Liver (tissue), 9 donors: Measurements from ENCODE around the gene ATXN1. TPM values are rescaled to one million over a fixed set of nuclear protein-coding genes. Genes with fewer than 3 reads are reported as not detected.

ENCODE experiments used
- DNase-seq: peaks from one replicate; pipeline ENCODE4 v3.0.0-alpha.2; 2017; ENCODE audit warnings: low spot score
- H3K27ac ChIP-seq, 2 donors: one replicate each; pipeline ENCODE4 v1.7.0; 2013; ENCODE audit warnings: inconsistent platforms in 2 of 2, low read length in 2 of 2, control low read depth in 1 of 2, low read depth in 1 of 2, mild to moderate bottlenecking in 1 of 2
- H3K27me3 ChIP-seq, 4 donors: one replicate each; pipeline versions ENCODE4 v1.6.1 to v1.7.0; 2013; ENCODE audit warnings: low read length in 3 of 4, inconsistent platforms in 1 of 4, mild to moderate bottlenecking in 1 of 4, moderate library complexity in 1 of 4; ENCODE audit not compliant: control insufficient read depth in 4 of 4, insufficient read depth in 4 of 4
- H3K36me3 ChIP-seq, 4 donors: one replicate each; pipeline versions ENCODE4 v1.6.1 to v1.7.0; 2013; ENCODE audit warnings: low read length in 3 of 4, mild to moderate bottlenecking in 3 of 4, low read depth in 1 of 4, moderate library complexity in 1 of 4; ENCODE audit not compliant: control insufficient read depth in 4 of 4, insufficient read depth in 3 of 4
- H3K4me1 ChIP-seq, 4 donors: one replicate each; pipeline versions ENCODE4 v1.6.1 to v1.7.0; 2013; ENCODE audit warnings: low read length in 3 of 4, mild to moderate bottlenecking in 3 of 4, moderate library complexity in 1 of 4; ENCODE audit not compliant: control insufficient read depth in 4 of 4, insufficient read depth in 4 of 4
- H3K4me3 ChIP-seq, 3 donors: one replicate each; pipeline versions ENCODE4 v1.6.1 to v1.7.0; 2013; ENCODE audit warnings: low read length in 3 of 3, control low read depth in 1 of 3, low read depth in 1 of 3, mild to moderate bottlenecking in 1 of 3
- H3K9ac ChIP-seq, 2 donors: one replicate each; pipeline ENCODE4 v1.7.0; 2013; ENCODE audit warnings: low read length in 2 of 2, mild to moderate bottlenecking in 2 of 2, moderate library complexity in 2 of 2, control low read depth in 1 of 2, low read depth in 1 of 2
- H3K9me3 ChIP-seq, 4 donors: one replicate each; pipeline versions ENCODE4 v1.6.1 to v1.7.0; 2013; ENCODE audit warnings: low read length in 3 of 4; ENCODE audit not compliant: control insufficient read depth in 4 of 4
- CTCF ChIP-seq: fragments of 150-350 bp; IDR thresholded peaks from 2 replicates; pipeline ENCODE4 v1.5.1; 2017; ENCODE audit warnings: improper control_type of control experiment, low read depth, low read length; ENCODE audit not compliant: missing input control
- EGR1 ChIP-seq, 2 donors: IDR thresholded peaks; 2 replicates each; pipeline ENCODE4 v1.6.1; 2016 to 2018; ENCODE audit warnings: antibody characterized with exemption in 2 of 2, low read depth in 2 of 2
- FOXA1 ChIP-seq: IDR thresholded peaks from 2 replicates; pipeline ENCODE4 v1.6.1; 2016; ENCODE audit warnings: antibody characterized with exemption
- FOXA2 ChIP-seq: IDR thresholded peaks from 2 replicates; pipeline ENCODE4 v1.6.1; 2016; ENCODE audit warnings: antibody characterized with exemption
- GABPA ChIP-seq, 2 donors: IDR thresholded peaks in 1 of 2; conservative IDR thresholded peaks in 1 of 2; 2 replicates each; pipeline ENCODE4 v1.6.1; 2016; ENCODE audit warnings: antibody characterized with exemption in 2 of 2, mild to moderate bottlenecking in 1 of 2, moderate library complexity in 1 of 2
- HNF4A ChIP-seq, 2 donors: conservative IDR thresholded peaks; 2 replicates each; pipeline ENCODE4 v1.6.1; 2016; ENCODE audit warnings: antibody characterized with exemption in 2 of 2, mild to moderate bottlenecking in 2 of 2
- HNF4G ChIP-seq: IDR thresholded peaks from 2 replicates; pipeline ENCODE4 v1.6.1; 2016; ENCODE audit warnings: antibody characterized with exemption
- JUND ChIP-seq, 2 donors: IDR thresholded peaks; 2 replicates each; pipeline ENCODE4 v1.6.1; 2016; ENCODE audit warnings: antibody characterized with exemption in 2 of 2
- NR2F2 ChIP-seq: IDR thresholded peaks from 2 replicates; pipeline ENCODE4 v1.6.1; 2016; ENCODE audit warnings: antibody characterized with exemption
- RAD21 ChIP-seq, 2 donors: IDR thresholded peaks; 2 replicates each; pipeline ENCODE4 v1.6.1; 2016; ENCODE audit warnings: antibody characterized with exemption in 2 of 2, mild to moderate bottlenecking in 2 of 2
- RXRA ChIP-seq, 2 donors: IDR thresholded peaks; 2 replicates each; pipeline ENCODE4 v1.6.1; 2017 to 2018; ENCODE audit warnings: antibody characterized with exemption in 2 of 2, mild to moderate bottlenecking in 1 of 2
- SP1 ChIP-seq: IDR thresholded peaks from 2 replicates; pipeline ENCODE4 v1.6.1; 2018; ENCODE audit warnings: antibody characterized with exemption, mild to moderate bottlenecking
- TAF1 ChIP-seq: conservative IDR thresholded peaks from 2 replicates; pipeline ENCODE4 v1.6.1; 2016; ENCODE audit warnings: antibody characterized with exemption, mild to moderate bottlenecking
- YY1 ChIP-seq: IDR thresholded peaks from 2 replicates; pipeline ENCODE4 v1.6.1; 2016; ENCODE audit warnings: antibody characterized with exemption, mild to moderate bottlenecking
- ZBTB33 ChIP-seq: IDR thresholded peaks from 2 replicates; pipeline ENCODE4 v1.6.1; 2016; ENCODE audit warnings: antibody characterized with exemption
- WGBS: extraction: QIAGEN DNeasy Blood & Tissue Kit; methylation state at CpG from one replicate; pipeline ENCODE4 v1.1.7; 2013; 5-methylcytosine and 5-hydroxymethylcytosine counted together
- polyA plus RNA-seq, 2 donors: library from polyadenylated mRNA; stranded (reverse) in 1 of 2; unstranded in 1 of 2; fragments of 200-250 nt in 1 of 2; fragments of >200 nt in 1 of 2; fragmentation: Nextera tagmentation in 1 of 2; extraction: Ambion mirVana in 1 of 2; gene quantifications; one replicate each; pipeline versions ENCODE4 v1.2.1 to v1.2.3, GENCODE V29; 2013 to 2015
- total RNA-seq, 2 donors: library from RNA; depleted of rRNA; stranded (reverse); fragments of >200 nt; gene quantifications; one replicate each; pipeline ENCODE4 v1.2.3, GENCODE V29; 2014
- TF ChIP-seq, protein P1 (sequence below): IDR thresholded peaks from 2 replicates; pipeline ENCODE4 v1.6.1; 2016; ENCODE audit warnings: antibody characterized with exemption, mild to moderate bottlenecking
- TF ChIP-seq, protein P2 (sequence below): IDR thresholded peaks from 2 replicates; pipeline ENCODE4 v1.6.1; 2016; ENCODE audit warnings: antibody characterized with exemption
- donor health status: healthy.
- donor health status: healthy.
- donor health status: healthy.
- donor health status: healthy.
- donor health status: healthy.

Gene ATXN1
- total and polyA plus RNA-seq, 4 donors = 4.3 to 29.7 (median 8.2) TPM

GRCh38 chr6:16436550-16436949 is 324.7 kb downstream of the ATXN1 start:
- TF ChIP-seq GABPA (IDR thresholded peaks at IDR 0.05 in 1 of 2, conservative IDR thresholded peaks at IDR 0.05 in 1 of 2) (no peak), RXRA (IDR thresholded peaks at IDR 0.05) (no peak), CTCF (no peak), FOXA1 (no peak), EGR1 (IDR thresholded peaks at IDR 0.05; ENCODE audit: low read depth in 2 of 2) (no peak), RAD21 (IDR thresholded peaks at IDR 0.05) (no peak), FOXA2 (no peak), YY1 (no peak), ZBTB33 (no peak), TAF1 (no peak), SP1 (no peak), HNF4A (conservative IDR thresholded peaks at IDR 0.05) (no peak), JUND (IDR thresholded peaks at IDR 0.05) (no peak)
- TF ChIP-seq, protein P1, sequence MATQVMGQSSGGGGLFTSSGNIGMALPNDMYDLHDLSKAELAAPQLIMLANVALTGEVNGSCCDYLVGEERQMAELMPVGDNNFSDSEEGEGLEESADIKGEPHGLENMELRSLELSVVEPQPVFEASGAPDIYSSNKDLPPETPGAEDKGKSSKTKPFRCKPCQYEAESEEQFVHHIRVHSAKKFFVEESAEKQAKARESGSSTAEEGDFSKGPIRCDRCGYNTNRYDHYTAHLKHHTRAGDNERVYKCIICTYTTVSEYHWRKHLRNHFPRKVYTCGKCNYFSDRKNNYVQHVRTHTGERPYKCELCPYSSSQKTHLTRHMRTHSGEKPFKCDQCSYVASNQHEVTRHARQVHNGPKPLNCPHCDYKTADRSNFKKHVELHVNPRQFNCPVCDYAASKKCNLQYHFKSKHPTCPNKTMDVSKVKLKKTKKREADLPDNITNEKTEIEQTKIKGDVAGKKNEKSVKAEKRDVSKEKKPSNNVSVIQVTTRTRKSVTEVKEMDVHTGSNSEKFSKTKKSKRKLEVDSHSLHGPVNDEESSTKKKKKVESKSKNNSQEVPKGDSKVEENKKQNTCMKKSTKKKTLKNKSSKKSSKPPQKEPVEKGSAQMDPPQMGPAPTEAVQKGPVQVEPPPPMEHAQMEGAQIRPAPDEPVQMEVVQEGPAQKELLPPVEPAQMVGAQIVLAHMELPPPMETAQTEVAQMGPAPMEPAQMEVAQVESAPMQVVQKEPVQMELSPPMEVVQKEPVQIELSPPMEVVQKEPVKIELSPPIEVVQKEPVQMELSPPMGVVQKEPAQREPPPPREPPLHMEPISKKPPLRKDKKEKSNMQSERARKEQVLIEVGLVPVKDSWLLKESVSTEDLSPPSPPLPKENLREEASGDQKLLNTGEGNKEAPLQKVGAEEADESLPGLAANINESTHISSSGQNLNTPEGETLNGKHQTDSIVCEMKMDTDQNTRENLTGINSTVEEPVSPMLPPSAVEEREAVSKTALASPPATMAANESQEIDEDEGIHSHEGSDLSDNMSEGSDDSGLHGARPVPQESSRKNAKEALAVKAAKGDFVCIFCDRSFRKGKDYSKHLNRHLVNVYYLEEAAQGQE = no peak
- TF ChIP-seq, protein P2, sequence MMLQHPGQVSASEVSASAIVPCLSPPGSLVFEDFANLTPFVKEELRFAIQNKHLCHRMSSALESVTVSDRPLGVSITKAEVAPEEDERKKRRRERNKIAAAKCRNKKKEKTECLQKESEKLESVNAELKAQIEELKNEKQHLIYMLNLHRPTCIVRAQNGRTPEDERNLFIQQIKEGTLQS = no peak
- DNase-seq = no peak
- WGBS = 92% methylated on average over 2 of the region's 2 CpGs
- H3K9me3 ChIP-seq = no peaks in the 10 kb centered on the region
- H3K27me3 ChIP-seq = no peaks in the 10 kb centered on the region
- no peak overlapping the region for H3K27ac ChIP-seq
- H3K9ac ChIP-seq = no peak overlapping the region
- H3K4me3 ChIP-seq = no peak overlapping the region
- H3K4me1 ChIP-seq = no peaks in the 10 kb centered on the region
- H3K36me3 ChIP-seq = peaks cover 0 to 4% (median under 1%) of the 10 kb centered on the region in 4 donors

DNA sequence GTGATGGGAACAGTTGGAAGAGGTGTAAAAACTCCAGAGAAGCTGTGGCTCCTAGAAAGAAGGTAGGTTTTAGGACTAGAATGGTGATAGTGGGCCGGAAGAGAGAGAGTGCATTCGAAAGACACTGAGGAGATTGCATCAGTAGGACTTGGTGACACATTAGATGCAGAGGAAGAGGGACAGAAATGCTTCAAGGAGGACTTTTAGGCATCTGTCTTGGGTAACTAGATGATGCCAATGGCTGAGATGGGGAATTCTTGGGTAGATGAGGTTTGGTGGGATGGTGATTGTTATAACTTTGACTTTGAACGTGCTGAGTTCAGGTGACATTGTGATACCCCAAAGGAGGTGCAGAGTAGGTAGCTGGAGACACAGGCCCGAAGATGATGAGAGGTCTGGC is 326.4 kb downstream of the ATXN1 start:
- 95% methylated on average over 4 of the region's 4 CpGs for WGBS

More for the DNA sequence above, 326.4 kb downstream of the ATXN1 start:
- no peak for DNase-seq
- no peak overlapping the region for H3K4me3 ChIP-seq
- H3K27me3 ChIP-seq = no peaks in the 10 kb centered on the region
- no peak overlapping the region for H3K9ac ChIP-seq
- no peak for TF ChIP-seq JUND (IDR thresholded peaks at IDR 0.05)
- no peak for TF ChIP-seq GABPA (IDR thresholded peaks at IDR 0.05 in 1 of 2, conservative IDR thresholded peaks at IDR 0.05 in 1 of 2)
- no peak for TF ChIP-seq HNF4A (conservative IDR thresholded peaks at IDR 0.05)
- TF ChIP-seq HNF4G = no peak
- TF ChIP-seq TAF1 = no peak
- TF ChIP-seq FOXA1 = no peak
- TF ChIP-seq NR2F2 = no peak
- no peak for TF ChIP-seq ZBTB33
- TF ChIP-seq EGR1 (IDR thresholded peaks at IDR 0.05; ENCODE audit: low read depth in 2 of 2) = no peak
- TF ChIP-seq, protein P2 = no peak
- no peak for TF ChIP-seq RXRA (IDR thresholded peaks at IDR 0.05)
- TF ChIP-seq SP1 = no peak
- TF ChIP-seq YY1 = no peak
- H3K9me3 ChIP-seq = no peaks in the 10 kb centered on the region
- peaks cover 0 to 4% (median 0%) of the 10 kb centered on the region in 4 donors for H3K36me3 ChIP-seq
- no peaks in the 10 kb centered on the region for H3K4me1 ChIP-seq
- no peak overlapping the region for H3K27ac ChIP-seq
